HCT116 (cell line): ENCODE results near the gene ADA. TPM values are rescaled to one million over a fixed set of nuclear protein-coding genes. Genes with fewer than 3 reads are reported as not detected.
A peak's percentile ranks its signal among the peaks of the same experiment; 100 is the strongest.
"Not testable (repeated sequence)": the region's sequence is repeated elsewhere in the genome, so short reads cannot be mapped to it uniquely, and the experiment has no call there.

Experiments used
- ATAC-seq: fragments of 200-7000 bp; cut with Tn5 transposase; 2 replicates; pipeline ENCODE4 v1.9.1; 2020; ENCODE audit warnings: mild to moderate bottlenecking, moderate library complexity
- BruUV-seq: library from RNA; stranded (reverse); fragments of 400-500 nt; replicated peaks from 2 replicates; lab custom pipeline; 2021; lab: Mats Ljungman, UMichigan
- CTCF ChIA-PET: fragments of 300-600 bp; sonication (Branson Sonifier 250); formaldehyde crosslinking; loops from one replicate; lab custom pipeline; 2021; ENCODE audit warnings: antibody characterized with exemption; lab: Charles Lee
- POLR2A ChIA-PET: fragments of 300-600, 350-600 bp; sonication (Branson Sonifier 250); formaldehyde crosslinking; loops from one replicate; lab custom pipeline; 2021; ENCODE audit warnings: antibody characterized with exemption; lab: Charles Lee
- RAD21 ChIA-PET, 2 experiments: fragments of 300-600 bp; sonication (Branson Sonifier 250); formaldehyde crosslinking; loops; one replicate each; lab custom pipeline; 2023; ENCODE audit warnings: low total read pairs in 2 of 2; ENCODE audit not compliant: uncharacterized antibody in 2 of 2, unreplicated experiment in 2 of 2, low non-redundant PET in 1 of 2; lab: Charles Lee
- DNase-seq: peaks from one replicate; pipeline ENCODE4 v3.0.0-alpha.2; 2010; ENCODE audit warnings: low read depth, low spot score
- H2AFZ ChIP-seq: fragments of 200-600 bp; shearing (Covaris generic), sonication (generic); 2 replicates; pipeline ENCODE4 v1.6.1; 2017; ENCODE audit warnings: low read depth, mixed run types, mixed read lengths, antibody characterized with exemption, low read length; ENCODE audit not compliant: poor library complexity, severe bottlenecking
- H3K27ac ChIP-seq: 2 replicates; pipeline ENCODE4 v1.5.1; 2012; ENCODE audit warnings: low read depth, low read length
- H3K27me3 ChIP-seq: fragments of 200-600 bp; sonication (generic); 2 replicates; pipeline ENCODE4 v1.6.1; 2016; ENCODE audit warnings: mixed run types, low read length, mixed read lengths; ENCODE audit not compliant: insufficient read depth
- H3K36me3 ChIP-seq, 2 experiments: fragments of 200-500 bp in 1 of 2; fragments of 200-600 bp in 1 of 2; sonication (Bioruptor generic) in 1 of 2; sonication (generic) in 1 of 2; 2 replicates each; pipeline versions ENCODE4 v1.5.1 to v1.6.1; 2014 to 2016; ENCODE audit warnings: low read length in 2 of 2, inconsistent platforms in 1 of 2, mixed read lengths in 1 of 2, mixed run types in 1 of 2; ENCODE audit not compliant: insufficient read depth in 2 of 2, control insufficient read depth in 1 of 2
- H3K4me1 ChIP-seq, 2 experiments: fragments of 200-600 bp in 1 of 2; sonication (generic) in 1 of 2; 2 replicates each; pipeline versions ENCODE4 v1.5.1 to v1.6.1; 2012 to 2017; ENCODE audit warnings: low read length in 2 of 2, inconsistent platforms in 1 of 2, mild to moderate bottlenecking in 1 of 2, mixed read lengths in 1 of 2, mixed run types in 1 of 2, moderate library complexity in 1 of 2; ENCODE audit not compliant: insufficient read depth in 2 of 2, control insufficient read depth in 1 of 2
- H3K4me2 ChIP-seq: fragments of 200-600 bp; sonication (generic); 2 replicates; pipeline ENCODE4 v1.6.1; 2017; ENCODE audit warnings: mixed run types, low read length, mixed read lengths
- H3K4me3 ChIP-seq, 2 experiments: fragments of 200-600 bp in 1 of 2; sonication (generic) in 1 of 2; replicated peaks in 1 of 2; 2 replicates each; pipeline ENCODE4 v1.5.1; 2011 to 2016; ENCODE audit warnings: low read length in 2 of 2, control low read depth in 1 of 2, low read depth in 1 of 2, mild to moderate bottlenecking in 1 of 2, mixed read lengths in 1 of 2, mixed run types in 1 of 2
- H3K79me2 ChIP-seq: fragments of 200-600 bp; sonication (generic); 2 replicates; pipeline ENCODE4 v1.6.1; 2017; ENCODE audit warnings: mild to moderate bottlenecking, mixed run types, low read length, moderate library complexity, mixed read lengths; ENCODE audit not compliant: insufficient read depth
- H3K9ac ChIP-seq: fragments of 200-600 bp; sonication (generic); 2 replicates; pipeline ENCODE4 v1.6.1; 2016; ENCODE audit warnings: low read length, mixed read lengths
- H3K9me2 ChIP-seq: fragments of 200-600 bp; sonication (generic), shearing (Covaris generic); 2 replicates; pipeline ENCODE4 v1.6.1; 2017; ENCODE audit warnings: mixed run types, mild to moderate bottlenecking, moderate library complexity; ENCODE audit not compliant: insufficient read depth
- H3K9me3 ChIP-seq, 2 experiments: fragments of 200-500 bp in 1 of 2; fragments of 200-600 bp in 1 of 2; sonication (Bioruptor generic) in 1 of 2; sonication (generic) in 1 of 2; 2 replicates each; pipeline ENCODE4 v1.6.1; 2014 to 2017; ENCODE audit warnings: low read length in 2 of 2, mixed read lengths in 2 of 2, inconsistent platforms in 1 of 2, low read depth in 1 of 2, mild to moderate bottlenecking in 1 of 2, mixed run types in 1 of 2, moderate library complexity in 1 of 2; ENCODE audit not compliant: control insufficient read depth in 1 of 2, insufficient read depth in 1 of 2
- H4K20me1 ChIP-seq: fragments of 200-600 bp; sonication (generic), shearing (Covaris generic); 2 replicates; pipeline ENCODE4 v1.6.1; 2017; ENCODE audit warnings: mixed run types, mild to moderate bottlenecking, moderate library complexity; ENCODE audit not compliant: insufficient read depth
- ATF3 ChIP-seq: IDR thresholded peaks from 2 replicates; pipeline ENCODE4 v1.6.1; 2012
- EGR1 ChIP-seq: IDR thresholded peaks from 2 replicates; pipeline ENCODE4 v1.6.1; 2012; ENCODE audit warnings: low read depth
- POLR2A ChIP-seq: IDR thresholded peaks from 2 replicates; pipeline ENCODE4 v1.7.0; 2011; ENCODE audit warnings: borderline replicate concordance; ENCODE audit not compliant: insufficient read depth, insufficient read length; ENCODE audit errors: extremely low read depth
- SIN3A ChIP-seq: IDR thresholded peaks from 2 replicates; pipeline ENCODE4 v1.6.1; 2012; ENCODE audit warnings: low read depth
- intact Hi-C: fragments of 100-400 bp; cut with micrococcal nuclease; formaldehyde crosslinking; loops from 2 replicates; pipeline ENCODE4 v1.10.0; 2022
- total RNA-seq: library from RNA; stranded (reverse); gene quantifications from one replicate; pipeline ENCODE4 v1.2.1, GENCODE V29; 2021; ENCODE audit not compliant: unreplicated experiment
- TF ChIP-seq, protein P1 (sequence below): IDR thresholded peaks from 2 replicates; pipeline ENCODE4 v1.6.1; 2012; ENCODE audit warnings: low read depth

ADA gene
- total RNA-seq, 1 experiment from 2014 or later, result 25.9 TPM

DNA sequence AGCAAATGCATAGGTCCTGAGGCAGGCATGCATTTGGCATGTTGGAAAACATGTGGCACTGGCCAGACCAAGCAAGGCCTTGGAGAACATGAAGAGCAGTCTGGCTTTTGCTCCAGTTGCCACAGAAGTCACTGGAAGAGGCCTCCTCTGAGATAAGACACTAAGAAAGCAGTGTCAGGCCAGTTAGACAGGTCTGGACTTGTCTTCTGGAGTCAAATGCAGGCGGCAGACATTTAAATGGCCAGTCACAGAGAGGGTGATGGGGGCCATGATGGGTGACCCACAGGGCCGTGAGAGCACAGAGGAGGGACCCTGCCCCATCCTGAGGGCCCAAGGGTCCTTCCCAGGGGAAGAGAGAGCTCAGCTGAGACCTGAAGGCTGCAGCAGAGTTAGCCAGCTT, 26.7 kb upstream of the ADA start:
- peaks cover 7 to 8% of the 10 kb centered on the region in 2 experiments for H3K4me1 ChIP-seq
- no peak overlapping the region for H3K4me3 ChIP-seq
- RAD21 ChIA-PET, result no interaction called here
- BruUV-seq, result no TSS peak
- CTCF ChIA-PET, result interaction anchor here (1.6 kb wide), 1 partner anchor 69 kb away, joined by 5 read pairs; no protein-coding TSS in a partner anchor
- H2AFZ ChIP-seq, result no peak overlapping the region
- H3K9me3 ChIP-seq, result no peaks in the 10 kb centered on the region
- peak overlapping the region; percentile 12; the same call in 1 of the 2 replicates for H3K4me2 ChIP-seq
- ATAC-seq, result no peak
- intact Hi-C loops, result no loop called here
- no peak for DNase-seq
- TF ChIP-seq, protein P1, sequence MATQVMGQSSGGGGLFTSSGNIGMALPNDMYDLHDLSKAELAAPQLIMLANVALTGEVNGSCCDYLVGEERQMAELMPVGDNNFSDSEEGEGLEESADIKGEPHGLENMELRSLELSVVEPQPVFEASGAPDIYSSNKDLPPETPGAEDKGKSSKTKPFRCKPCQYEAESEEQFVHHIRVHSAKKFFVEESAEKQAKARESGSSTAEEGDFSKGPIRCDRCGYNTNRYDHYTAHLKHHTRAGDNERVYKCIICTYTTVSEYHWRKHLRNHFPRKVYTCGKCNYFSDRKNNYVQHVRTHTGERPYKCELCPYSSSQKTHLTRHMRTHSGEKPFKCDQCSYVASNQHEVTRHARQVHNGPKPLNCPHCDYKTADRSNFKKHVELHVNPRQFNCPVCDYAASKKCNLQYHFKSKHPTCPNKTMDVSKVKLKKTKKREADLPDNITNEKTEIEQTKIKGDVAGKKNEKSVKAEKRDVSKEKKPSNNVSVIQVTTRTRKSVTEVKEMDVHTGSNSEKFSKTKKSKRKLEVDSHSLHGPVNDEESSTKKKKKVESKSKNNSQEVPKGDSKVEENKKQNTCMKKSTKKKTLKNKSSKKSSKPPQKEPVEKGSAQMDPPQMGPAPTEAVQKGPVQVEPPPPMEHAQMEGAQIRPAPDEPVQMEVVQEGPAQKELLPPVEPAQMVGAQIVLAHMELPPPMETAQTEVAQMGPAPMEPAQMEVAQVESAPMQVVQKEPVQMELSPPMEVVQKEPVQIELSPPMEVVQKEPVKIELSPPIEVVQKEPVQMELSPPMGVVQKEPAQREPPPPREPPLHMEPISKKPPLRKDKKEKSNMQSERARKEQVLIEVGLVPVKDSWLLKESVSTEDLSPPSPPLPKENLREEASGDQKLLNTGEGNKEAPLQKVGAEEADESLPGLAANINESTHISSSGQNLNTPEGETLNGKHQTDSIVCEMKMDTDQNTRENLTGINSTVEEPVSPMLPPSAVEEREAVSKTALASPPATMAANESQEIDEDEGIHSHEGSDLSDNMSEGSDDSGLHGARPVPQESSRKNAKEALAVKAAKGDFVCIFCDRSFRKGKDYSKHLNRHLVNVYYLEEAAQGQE, result no peak
- no peak for TF ChIP-seq SIN3A
- TF ChIP-seq ATF3, result no peak
- TF ChIP-seq EGR1, result no peak
- TF ChIP-seq POLR2A, result no peak
- POLR2A ChIA-PET, result no interaction called here
- no peak overlapping the region for H3K27ac ChIP-seq
- no peaks in the 10 kb centered on the region for H3K79me2 ChIP-seq
- H3K27me3 ChIP-seq, result no peaks in the 10 kb centered on the region
- H3K9me2 ChIP-seq, result no peaks in the 10 kb centered on the region
- no peaks in the 10 kb centered on the region for H4K20me1 ChIP-seq
- no peaks in the 10 kb centered on the region for H3K36me3 ChIP-seq
- H3K9ac ChIP-seq, result no peak overlapping the region

DNA sequence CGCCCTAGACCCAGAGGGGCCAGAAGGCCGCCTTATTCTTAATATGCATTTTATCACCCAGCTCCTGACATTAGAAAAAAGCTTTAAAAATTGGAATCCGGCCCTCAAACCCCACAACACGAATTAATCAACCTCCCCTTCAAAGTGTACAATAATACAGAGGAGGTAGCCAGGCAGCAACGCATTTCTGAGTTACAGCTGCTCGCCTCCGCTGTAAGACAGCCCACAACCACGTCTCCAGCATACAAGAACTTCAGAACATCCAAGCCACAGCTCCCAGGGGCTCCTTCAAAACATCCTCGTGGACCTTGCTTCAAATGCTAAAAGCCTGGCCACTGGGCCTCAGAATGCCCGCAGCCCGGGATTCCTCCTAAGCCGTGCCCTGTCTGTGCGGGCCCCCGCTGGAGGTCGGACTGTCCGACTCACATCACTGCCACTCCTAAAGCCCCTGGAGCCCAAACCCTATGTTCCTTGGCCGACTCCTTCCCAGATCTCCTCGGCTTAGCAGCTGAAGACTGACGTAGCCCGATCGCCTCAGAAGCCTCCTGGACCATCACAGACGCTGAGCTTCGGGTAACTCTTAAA, 20.9 kb upstream of the ADA start:
- H3K9me2 ChIP-seq, intact Hi-C loops: not testable (repeated sequence)
- CTCF ChIA-PET, result interaction anchor here (1.7 kb wide), 1 partner anchor 11 kb away, joined by 4 read pairs; no protein-coding TSS in a partner anchor

DNA sequence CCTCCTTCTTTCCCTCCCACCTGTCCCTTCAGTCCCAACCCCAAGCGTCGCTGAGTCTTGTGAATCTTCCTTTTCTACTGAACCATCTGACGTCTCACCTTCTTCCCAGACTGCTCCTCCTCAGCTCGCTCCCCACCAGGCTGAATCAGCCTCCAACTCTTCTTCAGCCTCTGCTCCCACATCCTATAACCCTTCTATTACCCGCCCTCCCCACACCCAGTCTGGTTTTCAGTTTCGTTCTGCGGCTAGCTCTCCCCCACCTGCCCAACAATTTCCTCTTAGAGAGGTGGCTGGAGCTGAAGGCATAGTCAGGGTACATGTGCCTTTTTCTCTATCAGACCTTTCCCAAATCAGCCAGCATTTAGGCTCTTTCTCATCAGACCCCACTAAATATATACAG, 20.0 kb upstream of the ADA start:
- H4K20me1 ChIP-seq, H3K4me3 ChIP-seq, H2AFZ ChIP-seq, H3K9me3 ChIP-seq, intact Hi-C loops, H3K9ac ChIP-seq, H3K36me3 ChIP-seq, H3K27me3 ChIP-seq, H3K9me2 ChIP-seq, H3K4me2 ChIP-seq, DNase-seq, H3K79me2 ChIP-seq, ATAC-seq, POLR2A ChIA-PET, BruUV-seq, RAD21 ChIA-PET, H3K27ac ChIP-seq: not testable (repeated sequence)
- peaks cover 0 to 12% of the 10 kb centered on the region in 2 experiments; a peak in 2 of 4 replicates for H3K4me1 ChIP-seq
- CTCF ChIA-PET, result interaction anchor here (1.7 kb wide), 1 partner anchor 12 kb away, joined by 4 read pairs; no protein-coding TSS in a partner anchor

More for the DNA sequence above, 20.9 kb upstream of the ADA start:
- H3K36me3 ChIP-seq, DNase-seq, H3K4me3 ChIP-seq, POLR2A ChIA-PET, H3K9ac ChIP-seq, H3K9me3 ChIP-seq, RAD21 ChIA-PET, H3K27me3 ChIP-seq, BruUV-seq, H4K20me1 ChIP-seq, H2AFZ ChIP-seq, H3K27ac ChIP-seq, ATAC-seq, H3K4me2 ChIP-seq, H3K79me2 ChIP-seq: not testable (repeated sequence)
- H3K4me1 ChIP-seq, result peaks cover 0 to 11% of the 10 kb centered on the region in 2 experiments; a peak in 2 of 4 replicates
